Cardiac fibroblast (primary cell): ENCODE results near the gene MSI2.
A peak's percentile ranks its signal among the peaks of the same experiment; 100 is the strongest.
"Not testable (repeated sequence)": the region's sequence is repeated elsewhere in the genome, so short reads cannot be mapped to it uniquely, and the experiment has no call there.

ENCODE experiments used
- DNase-seq, 2 donors: peaks; one replicate each; pipeline versions ENCODE4 v3.0.0 to v3.0.0-alpha.2; 2010; ENCODE audit warnings: low read depth in 2 of 2
- H3K4me3 ChIP-seq, 2 donors: replicated peaks in 1 of 2; 1 replicate in 1 of 2; 2 replicates in 1 of 2; pipeline ENCODE4 v1.5.1; 2011; ENCODE audit warnings: low read depth in 2 of 2, low read length in 2 of 2, mild to moderate bottlenecking in 2 of 2, moderate library complexity in 1 of 2
- CTCF ChIP-seq: IDR thresholded peaks from one replicate; pipeline ENCODE4 v1.5.1; 2011; ENCODE audit warnings: low read depth, mild to moderate bottlenecking, low read length, inconsistent platforms

The MSI2 gene

GRCh38 chr17:57614742-57615141 lies 358.4 kb downstream of the MSI2 start:
- no peak for DNase-seq
- no peak for TF ChIP-seq CTCF
- no peak overlapping the region for H3K4me3 ChIP-seq

DNA sequence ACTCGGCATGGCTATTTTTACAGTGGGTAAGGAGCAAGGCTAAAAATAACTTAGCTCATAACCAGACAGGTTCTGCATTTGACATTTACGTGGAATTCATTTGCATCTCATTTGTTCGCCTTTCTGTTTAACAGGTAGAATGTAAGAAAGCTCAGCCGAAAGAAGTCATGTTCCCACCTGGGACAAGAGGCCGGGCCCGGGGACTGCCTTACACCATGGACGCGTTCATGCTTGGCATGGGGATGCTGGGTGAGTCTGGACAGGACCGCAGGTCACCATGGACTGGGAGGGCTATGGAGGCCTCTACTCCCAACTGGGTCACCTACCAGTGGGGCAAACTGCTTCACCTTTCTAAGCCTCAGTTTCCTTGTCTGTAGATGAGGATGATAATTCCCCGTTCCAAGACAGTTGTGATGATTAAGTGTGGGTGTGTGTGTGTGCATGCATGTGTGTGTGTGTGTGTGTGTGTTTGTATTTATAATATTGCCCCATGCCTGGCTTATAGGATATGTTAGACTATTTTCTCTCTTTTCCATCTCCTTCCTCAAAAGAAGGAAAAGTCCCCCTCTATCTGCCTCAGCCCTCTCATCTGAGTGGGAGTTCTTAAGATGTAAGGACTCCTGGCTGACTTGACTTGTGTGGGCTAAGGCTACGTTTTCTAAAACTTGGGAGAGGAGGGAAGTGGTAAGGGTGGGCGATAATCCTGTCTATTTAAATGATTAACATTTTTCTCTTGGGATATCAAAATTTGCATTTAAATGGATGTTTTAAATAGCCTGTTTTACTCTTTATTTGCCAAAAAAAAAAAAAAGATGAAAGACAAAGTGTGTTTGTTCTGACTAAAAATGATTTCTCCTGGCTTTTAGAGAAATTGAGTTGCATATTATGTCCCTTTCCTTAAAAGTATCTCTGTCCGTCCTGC lies 359.8 kb downstream of the MSI2 start:
- TF ChIP-seq CTCF: no peak
- H3K4me3 ChIP-seq: no peak overlapping the region
- no peak for DNase-seq

- no peak for TF ChIP-seq CTCF
- no peak for DNase-seq
- H3K4me3 ChIP-seq: no peak overlapping the region
These were observed 360.9 kb downstream of the MSI2 start for GRCh38 chr17:57617218-57617617.

DNA sequence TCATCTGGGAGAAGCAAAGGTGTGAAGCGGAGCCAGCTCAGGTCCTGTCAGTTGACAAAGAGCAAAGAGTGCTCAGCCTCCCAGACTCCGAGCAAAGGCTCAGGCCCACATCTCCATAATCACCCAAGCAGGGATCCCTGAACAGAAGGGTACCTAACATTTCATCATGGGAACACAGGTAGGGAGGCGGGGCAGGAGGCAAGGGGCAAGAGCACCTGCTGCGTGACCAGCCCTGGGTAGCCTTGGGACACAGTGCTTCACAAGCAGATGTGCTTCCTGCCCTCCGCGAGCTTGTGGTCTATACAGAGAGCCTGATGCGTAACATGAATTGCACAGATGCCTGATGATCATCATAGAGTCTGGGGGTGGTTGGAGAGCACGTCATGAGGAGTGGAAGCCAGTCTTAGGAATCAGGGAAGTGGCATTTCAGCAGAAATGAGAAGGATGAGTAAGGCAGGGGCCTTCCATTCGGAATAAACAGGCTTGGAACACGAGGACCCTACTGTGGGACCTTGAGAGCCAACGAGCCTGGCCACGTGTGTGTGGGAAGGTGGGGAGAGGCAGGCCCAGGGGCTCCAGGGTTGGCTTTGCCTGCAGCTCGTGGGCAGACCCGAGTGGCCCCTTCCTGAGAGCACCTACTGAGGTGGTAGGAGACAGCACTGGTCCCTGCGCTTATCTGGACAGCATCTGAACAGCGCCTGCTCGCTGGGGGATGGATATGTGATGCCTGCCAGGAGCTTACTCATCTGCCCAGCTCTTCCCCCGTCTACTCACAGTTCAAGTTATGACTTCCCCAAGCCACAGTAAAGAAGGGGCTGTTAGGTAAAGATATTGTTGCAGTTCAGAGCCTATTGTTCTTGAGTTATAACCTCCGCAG lies 363.0 kb downstream of the MSI2 start:
- peak; percentile 17 to 19 for DNase-seq
- no peak for TF ChIP-seq CTCF
- H3K4me3 ChIP-seq: no peak overlapping the region

- no peak for TF ChIP-seq CTCF
- no peak for DNase-seq
- no peak overlapping the region for H3K4me3 ChIP-seq
These were observed 364.3 kb downstream of the MSI2 start for GRCh38 chr17:57620576-57620975.

DNA sequence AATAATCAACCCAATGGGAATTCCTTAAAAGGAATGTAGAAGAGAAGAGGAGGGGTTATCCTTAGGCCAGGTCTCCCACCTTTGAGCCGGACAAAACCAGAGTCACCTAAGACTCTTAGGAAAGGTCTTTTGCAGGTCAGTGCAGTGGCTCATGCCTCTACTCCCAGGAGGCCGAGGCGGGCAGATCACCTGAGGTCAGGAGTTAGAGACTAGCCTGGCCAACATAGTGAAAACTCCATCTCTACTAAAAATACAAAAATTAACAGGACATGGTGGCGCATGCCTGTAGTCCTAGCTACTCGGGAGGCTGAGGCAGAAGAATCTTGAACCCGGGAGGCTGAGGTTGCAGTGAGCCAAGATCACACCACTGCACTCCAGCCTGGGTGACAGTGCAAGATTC lies 365.5 kb downstream of the MSI2 start:
- not testable (repeated sequence) for DNase-seq, H3K4me3 ChIP-seq

GRCh38 chr17:57622306-57622682 lies 366.0 kb downstream of the MSI2 start:
- no peak for DNase-seq
- H3K4me3 ChIP-seq: no peak overlapping the region
- no peak for TF ChIP-seq CTCF
